NCI-H1048 (cell line): ENCODE results near the gene SSBP2.
"Not testable (repeated sequence)": the region's sequence is repeated elsewhere in the genome, so short reads cannot be mapped to it uniquely, and the experiment has no call there.

Source experiments
- DNase-seq: peaks from one replicate; lab custom pipeline; 2025; lab: John Stamatoyannopoulos, UW

The SSBP2 gene

GRCh38 chr5:81656783-81657182, 94.1 kb downstream of the SSBP2 start:
- no peak for DNase-seq

DNA sequence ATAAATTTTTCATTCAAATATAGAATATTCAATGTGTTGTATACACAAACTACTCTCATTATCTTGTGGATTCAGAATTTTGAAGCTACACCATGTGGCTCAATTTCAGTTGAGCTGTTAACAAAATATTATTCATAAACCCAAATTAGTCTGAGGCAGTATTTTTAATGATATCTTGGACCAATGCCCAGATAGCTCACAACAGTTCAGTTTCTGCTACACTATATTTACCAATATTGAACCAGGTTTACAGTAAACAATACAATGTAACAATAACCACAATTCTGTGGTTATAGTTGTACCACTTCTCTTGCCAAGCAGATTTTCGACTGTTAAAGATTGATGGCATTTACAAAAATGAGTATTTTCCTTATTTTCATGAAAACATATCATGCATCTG, 99.9 kb downstream of the SSBP2 start:
- DNase-seq, result no peak

DNA sequence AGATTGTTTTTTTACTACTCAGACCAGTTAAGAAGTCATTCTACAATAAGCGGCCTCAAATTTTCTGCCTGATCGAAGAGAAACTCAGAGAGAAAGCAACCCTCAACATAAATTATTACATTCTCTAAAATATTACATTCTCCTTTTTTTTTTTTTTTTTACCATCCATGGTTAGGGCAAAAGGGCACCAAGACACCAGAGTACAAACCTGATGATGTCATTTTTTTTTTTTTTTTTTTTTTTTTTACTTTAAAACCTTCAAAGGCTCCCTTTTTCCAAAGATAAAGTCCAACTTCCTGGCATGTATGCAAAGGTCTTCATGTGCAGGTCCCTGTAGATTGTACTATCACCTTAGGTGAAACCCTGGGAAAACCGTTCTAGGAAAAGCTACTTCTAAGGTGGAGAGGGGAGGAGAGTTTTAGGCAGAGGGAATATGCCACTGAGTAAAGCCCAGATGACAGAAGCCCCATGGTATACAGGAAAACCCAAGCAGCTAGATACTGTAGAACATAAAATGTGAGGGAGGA, 104.4 kb downstream of the SSBP2 start:
- DNase-seq, result no peak

GRCh38 chr5:81642210-81642609, 108.7 kb downstream of the SSBP2 start:
- no peak for DNase-seq

- DNase-seq, result no peak
These were observed 111.3 kb downstream of the SSBP2 start for GRCh38 chr5:81639556-81639955.

GRCh38 chr5:81638471-81638870, 112.4 kb downstream of the SSBP2 start:
- DNase-seq, result no peak

DNA sequence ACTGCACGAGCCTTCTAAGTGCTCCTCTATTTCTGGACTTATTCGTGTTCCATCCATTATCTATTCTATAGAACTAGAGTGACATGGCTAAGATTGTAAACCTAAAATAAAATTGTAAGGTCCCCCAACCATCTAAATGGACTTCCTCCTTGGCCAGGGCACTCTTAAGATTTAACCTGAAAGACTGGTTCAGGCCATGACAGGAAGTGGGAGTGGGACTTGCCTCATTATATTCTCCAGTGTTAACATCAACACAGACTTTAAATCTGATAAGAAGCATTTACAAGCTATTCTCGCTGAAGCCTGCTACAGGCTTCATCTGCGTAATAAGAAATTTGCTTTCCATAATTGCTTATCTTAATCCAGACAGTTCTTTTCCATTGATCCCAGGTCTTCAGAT, 117.0 kb downstream of the SSBP2 start:
- DNase-seq, result no peak

DNA sequence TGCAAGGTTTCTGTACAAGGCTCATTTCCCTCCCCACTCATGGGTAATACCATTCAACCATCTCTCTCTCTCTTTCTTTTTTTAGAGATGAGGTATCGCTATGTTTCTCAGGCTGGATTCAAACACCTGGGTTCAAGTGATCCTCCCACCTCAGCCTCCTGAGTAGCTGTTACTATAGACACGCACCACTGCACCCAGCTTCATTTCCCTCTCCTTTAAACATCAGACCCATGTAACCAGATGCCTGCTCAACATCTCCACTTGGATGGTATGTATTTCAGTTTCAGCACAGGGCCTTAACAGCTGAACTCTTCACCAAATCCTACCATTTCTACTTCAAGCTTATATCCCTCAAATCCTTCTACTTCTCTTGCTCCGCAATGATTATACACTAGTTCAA, 117.4 kb downstream of the SSBP2 start:
- no peak for DNase-seq

GRCh38 chr5:81632679-81633078, 118.2 kb downstream of the SSBP2 start:
- no peak for DNase-seq

DNA sequence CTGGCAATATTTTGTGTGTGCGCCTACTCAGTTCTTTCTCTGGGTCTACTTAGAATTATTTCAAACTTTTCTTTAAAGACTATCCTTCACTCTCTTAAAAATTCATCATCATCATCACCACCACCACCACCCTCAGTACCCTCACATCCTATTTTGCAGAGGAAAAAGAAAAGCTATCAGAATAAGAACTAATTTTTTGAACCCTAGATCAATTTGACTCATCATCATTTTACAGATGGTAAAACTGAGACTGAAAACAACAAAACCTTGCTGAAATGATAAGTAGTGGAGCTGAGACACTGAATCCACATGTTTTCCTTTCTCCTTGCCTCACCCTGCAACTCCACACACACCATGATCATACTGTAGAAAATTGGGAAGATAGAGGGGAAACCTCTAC, 119.3 kb downstream of the SSBP2 start:
- no peak for DNase-seq

- DNase-seq, result no peak
These were observed 119.8 kb downstream of the SSBP2 start for GRCh38 chr5:81631124-81631523.

DNA sequence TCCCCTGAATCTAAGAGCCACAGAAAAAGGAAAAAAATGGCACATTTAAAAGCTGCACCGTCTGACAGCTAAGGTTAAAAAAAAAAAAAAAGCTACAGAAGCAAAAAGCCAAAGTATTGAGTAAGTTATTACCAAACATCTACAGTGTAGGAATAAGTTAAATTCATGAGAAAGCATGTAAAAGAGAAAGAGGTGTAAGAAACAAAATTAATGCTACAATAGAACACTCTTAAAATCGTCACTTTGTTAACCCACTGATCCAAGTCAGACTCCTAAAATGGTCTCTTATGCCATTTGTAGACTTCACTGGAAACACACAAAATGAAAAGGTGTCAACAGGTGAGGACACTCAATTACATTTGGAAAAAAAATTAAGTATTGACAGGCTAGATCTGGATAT, 120.2 kb downstream of the SSBP2 start:
- DNase-seq, result no peak

GRCh38 chr5:81629986-81630385, 120.9 kb downstream of the SSBP2 start:
- no peak for DNase-seq

- not testable (repeated sequence) for DNase-seq
These were observed 122.8 kb downstream of the SSBP2 start for GRCh38 chr5:81628061-81628460.

DNA sequence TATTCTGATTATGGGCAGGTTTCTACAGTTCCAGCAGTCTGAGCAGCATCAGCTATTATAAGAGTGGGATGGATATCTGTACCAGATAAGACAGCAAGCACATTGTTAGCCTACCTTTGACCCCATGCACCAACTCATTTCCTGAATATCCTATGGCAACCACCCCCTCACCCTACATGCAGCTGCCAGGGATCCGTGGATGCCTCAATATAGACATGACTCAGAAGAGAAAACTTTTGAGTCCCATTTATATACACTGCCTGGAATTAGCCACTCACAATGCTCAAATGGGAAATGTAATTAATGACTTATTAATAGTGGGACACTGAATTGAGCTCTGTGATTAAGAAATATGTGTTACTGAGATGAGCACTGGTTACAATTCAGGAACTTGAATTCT, 124.4 kb downstream of the SSBP2 start:
- DNase-seq, result no peak

DNA sequence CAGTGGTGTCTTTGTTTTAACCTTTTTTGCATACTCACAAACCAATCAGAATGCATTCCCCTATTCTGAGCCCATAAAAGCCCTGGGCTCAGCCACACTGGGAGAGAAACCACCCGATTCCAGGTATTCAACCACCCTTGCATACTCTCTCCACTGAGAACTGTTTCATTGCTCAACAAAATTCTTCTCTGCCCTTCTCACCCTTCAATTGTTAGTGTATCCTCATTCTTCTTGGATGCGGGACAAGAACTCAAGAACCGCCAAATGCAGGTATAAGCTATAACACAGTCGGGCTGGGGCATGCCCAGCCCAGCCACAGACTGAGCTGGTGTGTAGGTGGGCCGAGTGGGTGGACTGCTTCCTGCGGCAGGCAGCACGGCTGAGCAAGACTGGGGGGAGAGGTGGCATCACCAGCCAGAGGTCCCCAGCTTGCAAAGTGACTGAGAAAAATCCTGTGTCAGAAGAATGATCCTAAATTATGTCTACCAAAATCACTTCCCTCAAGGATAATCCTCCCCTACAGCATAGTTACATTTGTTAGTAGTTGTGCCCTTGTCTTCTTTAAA, 141.0 kb downstream of the SSBP2 start:
- DNase-seq, result no peak

GRCh38 chr5:81608976-81609375, 141.9 kb downstream of the SSBP2 start:
- no peak for DNase-seq

DNA sequence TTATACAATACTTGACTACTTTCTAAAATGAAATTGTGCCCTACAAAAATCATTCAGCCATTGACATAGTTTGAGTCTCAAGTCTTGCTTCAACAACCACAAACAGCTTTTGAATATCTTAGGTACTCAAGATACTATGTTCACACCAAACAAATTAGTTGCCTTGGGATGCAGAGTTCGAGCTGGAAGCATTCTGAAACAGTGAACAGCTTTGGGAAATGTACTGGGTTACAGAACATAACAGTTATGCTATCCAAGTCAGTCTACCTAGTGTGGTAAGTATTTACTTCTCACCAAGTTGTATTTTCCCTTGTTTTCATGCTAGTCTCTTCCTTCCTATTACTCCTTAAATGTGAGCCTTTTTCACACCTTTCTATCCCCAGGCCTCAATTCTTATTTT, 143.2 kb downstream of the SSBP2 start:
- no peak for DNase-seq

DNA sequence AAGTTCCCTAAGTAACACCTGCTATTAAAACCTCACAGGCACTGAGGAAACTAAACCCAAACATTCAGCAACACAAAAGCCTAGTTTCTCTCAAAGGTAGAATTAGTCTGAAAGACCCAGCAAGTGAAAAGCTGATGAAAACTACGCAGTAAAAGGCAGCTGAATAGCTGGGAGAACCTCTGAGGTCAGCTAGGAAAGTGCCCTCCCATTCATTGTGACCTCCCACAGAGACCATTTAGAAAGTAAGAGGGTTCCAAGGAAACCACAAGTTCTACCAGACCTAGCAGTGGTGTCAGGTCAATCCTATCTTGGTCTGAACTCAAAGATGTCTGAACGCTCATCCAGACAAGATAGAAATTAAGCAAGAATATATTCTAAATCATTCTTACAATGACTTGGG, 144.7 kb downstream of the SSBP2 start:
- no peak for DNase-seq

- no peak for DNase-seq
These were observed 145.6 kb downstream of the SSBP2 start for GRCh38 chr5:81605299-81605698.

GRCh38 chr5:81604193-81604592, 146.7 kb downstream of the SSBP2 start:
- no peak for DNase-seq

DNA sequence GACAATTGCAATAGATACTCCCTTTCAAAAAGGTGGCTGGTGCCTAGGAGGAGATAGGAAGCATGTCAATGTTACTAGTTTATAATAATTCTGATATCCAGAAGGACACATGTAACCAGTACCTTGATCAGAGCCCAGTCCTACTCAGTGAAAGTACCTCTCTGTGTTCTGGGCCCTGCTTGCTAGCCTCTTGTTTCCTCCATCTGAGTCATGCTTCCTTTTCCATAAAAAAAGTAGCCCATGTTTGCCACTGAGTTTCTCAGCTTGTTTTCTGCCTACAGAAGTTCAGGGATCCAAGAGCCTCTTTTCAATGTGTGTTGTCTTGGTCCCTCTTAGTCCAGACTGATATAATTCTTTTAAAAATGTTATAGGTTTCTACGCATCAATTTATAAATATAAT, 149.0 kb downstream of the SSBP2 start:
- no peak for DNase-seq

DNA sequence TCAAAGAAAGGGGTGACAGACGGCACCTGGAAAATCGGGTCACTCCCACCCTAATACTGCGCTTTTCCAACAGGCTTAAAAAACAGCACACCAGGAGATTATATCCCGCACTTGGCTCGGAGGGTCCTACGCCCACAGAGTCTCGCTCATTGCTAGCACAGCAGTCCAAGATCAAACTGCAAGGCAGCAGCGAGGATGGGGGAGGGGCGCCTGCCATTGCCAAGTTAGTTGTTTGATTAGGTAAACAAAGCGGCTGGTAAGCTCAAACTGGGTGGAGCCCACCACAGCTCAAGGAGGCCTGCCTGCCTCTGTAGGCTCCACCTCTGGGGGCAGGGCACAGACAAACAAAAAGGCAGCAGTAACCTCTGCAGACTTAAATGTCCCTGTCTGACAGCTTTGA, 158.8 kb downstream of the SSBP2 start:
- DNase-seq, result not testable (repeated sequence)
